GM12801 (cell line): Measurements from ENCODE around the gene KCNQ5.

Source experiments
- TF ChIP-seq, protein P1 (sequence below): IDR thresholded peaks from one replicate; pipeline ENCODE4 v1.5.1; 2011; ENCODE audit warnings: control low read depth; ENCODE audit not compliant: insufficient read length; ENCODE audit errors: extremely low read depth

KCNQ5 gene

DNA sequence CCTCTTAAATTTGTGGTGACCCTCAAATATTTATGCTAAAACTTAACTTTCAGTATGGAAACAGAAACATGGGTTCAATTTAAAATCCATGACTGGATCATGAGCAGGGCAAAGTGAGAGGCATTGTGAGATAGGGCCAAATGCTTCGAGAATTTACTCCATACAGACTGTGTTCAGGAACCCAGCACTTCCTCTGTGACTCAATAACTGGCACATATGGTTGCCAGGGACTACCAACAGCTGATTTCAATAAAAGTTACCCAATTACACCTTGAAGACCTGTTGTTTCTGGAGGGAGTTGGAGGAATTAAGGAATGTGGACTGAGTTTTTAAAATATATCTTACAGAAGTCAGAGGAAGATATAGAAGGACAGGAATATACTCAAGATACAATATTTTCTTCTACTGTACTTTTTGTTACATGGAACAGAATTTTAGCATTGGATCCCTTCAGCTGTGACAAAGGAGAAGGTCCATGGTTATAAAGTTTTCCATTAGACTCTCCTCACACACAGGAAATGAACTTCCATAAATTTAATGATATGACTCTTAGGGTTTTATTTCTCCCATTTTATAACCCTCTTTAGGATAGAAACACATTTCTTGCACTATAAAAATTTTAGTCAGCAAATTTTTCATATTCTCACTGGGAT is 344.9 kb downstream of the KCNQ5 start:
- TF ChIP-seq, protein P1, sequence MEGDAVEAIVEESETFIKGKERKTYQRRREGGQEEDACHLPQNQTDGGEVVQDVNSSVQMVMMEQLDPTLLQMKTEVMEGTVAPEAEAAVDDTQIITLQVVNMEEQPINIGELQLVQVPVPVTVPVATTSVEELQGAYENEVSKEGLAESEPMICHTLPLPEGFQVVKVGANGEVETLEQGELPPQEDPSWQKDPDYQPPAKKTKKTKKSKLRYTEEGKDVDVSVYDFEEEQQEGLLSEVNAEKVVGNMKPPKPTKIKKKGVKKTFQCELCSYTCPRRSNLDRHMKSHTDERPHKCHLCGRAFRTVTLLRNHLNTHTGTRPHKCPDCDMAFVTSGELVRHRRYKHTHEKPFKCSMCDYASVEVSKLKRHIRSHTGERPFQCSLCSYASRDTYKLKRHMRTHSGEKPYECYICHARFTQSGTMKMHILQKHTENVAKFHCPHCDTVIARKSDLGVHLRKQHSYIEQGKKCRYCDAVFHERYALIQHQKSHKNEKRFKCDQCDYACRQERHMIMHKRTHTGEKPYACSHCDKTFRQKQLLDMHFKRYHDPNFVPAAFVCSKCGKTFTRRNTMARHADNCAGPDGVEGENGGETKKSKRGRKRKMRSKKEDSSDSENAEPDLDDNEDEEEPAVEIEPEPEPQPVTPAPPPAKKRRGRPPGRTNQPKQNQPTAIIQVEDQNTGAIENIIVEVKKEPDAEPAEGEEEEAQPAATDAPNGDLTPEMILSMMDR: no peak

DNA sequence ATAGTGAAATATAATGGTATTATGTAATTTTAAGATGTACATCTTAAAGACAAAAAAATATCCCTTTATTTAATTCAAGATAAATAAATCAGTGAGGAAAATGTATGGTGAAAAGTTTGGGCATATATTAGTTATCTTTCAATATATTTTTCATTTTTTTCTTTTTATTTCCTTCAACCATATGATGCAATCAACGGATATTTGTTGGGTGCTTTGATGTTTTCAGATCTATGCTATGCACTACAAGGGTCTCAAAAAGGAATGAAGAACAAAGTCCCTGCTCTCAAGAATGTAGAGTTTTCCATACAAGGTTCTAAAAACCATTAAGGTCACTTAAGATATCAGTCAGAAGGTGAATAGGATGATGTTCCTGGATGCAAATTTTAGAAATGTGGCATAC is 345.5 kb downstream of the KCNQ5 start:
- TF ChIP-seq, protein P1: no peak

DNA sequence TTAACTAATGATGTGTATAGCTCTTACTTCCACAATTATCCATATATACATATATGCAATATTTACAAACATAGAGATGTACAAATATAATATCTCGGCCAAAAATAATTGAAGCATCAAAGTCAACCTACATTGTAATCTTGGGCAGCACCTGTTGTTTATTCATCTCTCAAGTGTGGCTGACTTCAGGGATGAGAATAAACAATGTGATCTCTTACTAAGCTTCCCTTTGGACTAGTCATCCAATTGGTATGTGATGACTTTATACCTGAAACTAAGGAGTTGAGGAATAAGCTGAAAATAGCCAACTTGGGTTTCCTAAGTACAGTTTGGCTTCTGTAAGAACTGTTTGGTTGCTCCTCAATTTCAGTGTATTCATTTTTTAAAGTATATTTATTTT is 346.8 kb downstream of the KCNQ5 start:
- TF ChIP-seq, protein P1: no peak

DNA sequence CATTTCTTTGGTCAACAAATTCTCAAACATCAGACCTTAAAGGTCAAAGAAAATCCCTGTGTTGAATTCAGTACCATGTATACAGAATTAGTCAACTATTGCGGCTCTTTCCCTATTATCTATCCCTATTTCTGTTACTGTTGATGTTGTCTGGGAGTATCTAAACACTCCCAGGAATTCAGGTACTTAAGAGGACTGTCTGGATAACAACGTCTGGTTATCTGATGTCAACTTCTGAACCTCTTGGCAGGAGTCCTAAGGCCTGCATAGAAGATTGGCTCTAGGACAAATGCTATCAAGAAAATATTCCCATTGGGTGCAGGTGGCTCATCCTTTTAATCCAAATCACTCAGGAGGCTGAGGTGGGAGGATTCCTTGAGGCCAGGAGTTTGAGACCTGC is 347.8 kb downstream of the KCNQ5 start:
- TF ChIP-seq, protein P1: no peak

DNA sequence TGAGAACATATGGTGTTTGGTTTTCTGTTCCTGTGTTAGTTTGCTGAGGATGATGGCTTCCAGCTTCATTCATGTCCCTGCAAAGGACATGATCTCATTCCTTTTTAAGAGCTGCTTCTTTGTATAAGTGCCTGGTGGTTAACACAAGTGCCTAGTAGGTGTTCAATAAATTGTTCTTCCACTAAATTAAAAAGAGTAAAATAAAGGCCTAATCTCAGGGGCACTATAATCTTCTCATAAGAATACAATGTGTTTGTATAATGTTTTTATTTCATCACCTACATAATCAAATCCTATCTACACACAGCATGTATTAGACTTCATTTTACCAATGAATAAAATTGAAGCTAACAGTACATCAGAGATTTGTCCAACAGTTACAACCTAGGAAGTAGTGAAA is 350.7 kb downstream of the KCNQ5 start:
- TF ChIP-seq, protein P1: no peak

DNA sequence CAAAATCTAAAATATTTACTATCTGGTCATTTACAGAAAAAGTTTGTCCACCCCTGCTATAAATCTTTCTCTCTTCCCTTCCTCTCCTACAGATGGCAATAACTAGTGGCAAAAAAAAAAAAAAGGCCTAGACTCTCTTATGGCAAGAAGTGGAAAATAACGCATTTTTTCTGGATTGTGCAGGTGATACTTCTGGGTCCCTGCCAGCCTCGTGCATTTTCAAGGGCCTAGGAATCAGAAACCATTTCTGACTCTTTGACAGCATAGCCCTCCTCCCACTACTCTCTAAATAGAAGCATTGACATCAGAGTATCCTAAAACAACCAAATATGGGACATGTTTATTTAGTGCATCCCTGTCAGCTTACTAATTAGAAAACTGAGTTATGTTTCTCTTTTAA is 352.4 kb downstream of the KCNQ5 start:
- TF ChIP-seq, protein P1: no peak

DNA sequence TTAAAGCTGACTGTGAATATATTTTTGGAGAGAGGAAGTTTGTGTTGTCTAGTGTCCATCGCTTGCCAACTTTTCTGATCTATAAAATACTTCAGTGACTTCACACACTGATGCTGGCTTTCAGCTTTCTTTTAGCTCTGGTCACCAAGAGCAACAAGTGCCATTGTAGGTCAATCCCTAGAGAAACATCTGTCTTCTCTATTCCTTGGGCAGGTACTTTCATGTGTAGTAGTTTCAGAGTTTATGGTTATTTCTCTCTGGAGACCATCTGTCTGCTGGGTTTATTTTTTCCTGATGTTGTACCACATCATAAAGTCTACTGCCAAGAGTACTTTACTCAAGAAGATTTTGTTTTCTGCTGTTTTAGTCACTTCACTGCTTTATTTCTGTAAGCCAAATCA is 353.5 kb downstream of the KCNQ5 start:
- TF ChIP-seq, protein P1: no peak
